ENCODE data around the gene PASK. TPM values are rescaled to one million over a fixed set of nuclear protein-coding genes. Genes with fewer than 3 reads are reported as not detected.

PASK gene
- polyA plus RNA-seq, 1 experiment, result 2.0 TPM

GRCh38 chr2:241137276-241138190 lies 11.7 kb downstream of the PASK start:
- TF ChIP-seq CTCF (IDR thresholded peaks at IDR 0.05; ENCODE audit: low read depth, low read length), result no peak
- H3K4me3 ChIP-seq (ENCODE audit: low read depth, low read length), result no peak overlapping the region
- no peaks in the 10 kb centered on the region for H3K9me3 ChIP-seq (ENCODE audit: control insufficient read depth, insufficient read depth, low read length)
- DNase-seq (ENCODE audit: low read depth, low spot score), result no peak
- H3K27ac ChIP-seq (ENCODE audit: low read depth, low read length), result no peak overlapping the region
- H3K27me3 ChIP-seq (ENCODE audit: control insufficient read depth, insufficient read depth, low read length), result no peaks in the 10 kb centered on the region
- CTCF ChIA-PET, result no interaction called here
- POLR2A ChIA-PET, result no interaction called here

DNA sequence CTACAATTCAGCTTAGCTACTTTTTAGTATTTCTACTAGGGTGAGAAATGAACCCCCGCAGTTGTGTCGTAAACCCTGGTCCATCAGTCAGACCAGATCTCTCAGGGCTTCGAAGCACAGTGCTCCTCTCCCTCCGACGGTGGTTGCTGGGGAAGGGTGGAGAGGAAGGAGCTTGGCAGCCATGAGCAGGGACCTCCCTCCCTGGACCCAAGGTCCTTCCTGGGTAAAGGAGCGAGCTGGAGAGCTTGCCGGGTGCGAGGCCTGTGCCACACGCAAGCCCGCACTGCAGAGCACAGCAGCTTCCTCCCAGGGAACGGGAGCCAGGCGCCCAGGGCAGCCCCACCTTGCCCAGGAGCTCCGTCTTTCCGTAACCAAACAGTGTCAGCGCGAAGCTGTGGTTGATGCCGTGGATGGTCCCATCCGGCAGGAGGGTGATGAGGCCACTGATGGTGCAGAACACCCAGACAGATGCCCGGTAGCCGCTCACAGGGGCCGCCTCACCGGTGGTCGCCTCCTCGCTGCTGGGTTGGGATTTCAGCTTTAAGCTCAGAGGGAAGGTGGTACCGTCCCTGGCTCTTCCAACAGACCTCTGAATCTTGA lies 12.5 kb downstream of the PASK start:
- TF ChIP-seq CTCF (IDR thresholded peaks at IDR 0.05; ENCODE audit: low read depth, low read length), result no peak
- POLR2A ChIA-PET, result no interaction called here
- DNase-seq (ENCODE audit: low read depth, low spot score), result no peak
- Histone ChIP-seq H3K27ac (ENCODE audit: low read depth, low read length) (no peak overlapping the region), H3K9me3 (ENCODE audit: control insufficient read depth, insufficient read depth, low read length) (no peaks in the 10 kb centered on the region), H3K27me3 (ENCODE audit: control insufficient read depth, insufficient read depth, low read length) (no peaks in the 10 kb centered on the region), H3K4me3 (ENCODE audit: low read depth, low read length) (no peak overlapping the region)
- CTCF ChIA-PET, result no interaction called here

DNA sequence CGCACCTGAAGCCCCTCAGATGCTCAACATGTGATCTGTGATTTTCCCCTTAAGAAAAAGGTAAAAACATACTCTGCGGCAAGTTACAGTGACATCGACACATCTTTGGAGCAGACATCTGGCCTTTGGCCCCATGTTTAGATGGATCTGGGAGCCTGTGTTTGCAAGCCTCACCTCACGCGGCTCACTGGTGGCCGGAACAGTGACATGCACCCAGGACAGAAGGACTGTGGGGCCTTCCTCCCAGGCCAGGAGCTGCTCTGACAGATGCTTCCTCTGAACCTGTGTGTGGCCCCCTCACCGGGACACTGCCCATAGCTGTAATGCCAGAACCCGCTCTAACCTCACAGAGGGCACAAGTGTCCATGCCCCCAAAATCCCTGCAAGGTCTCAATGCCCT lies 13.1 kb downstream of the PASK start:
- CTCF ChIA-PET, result no interaction called here
- Histone ChIP-seq H3K4me3 (ENCODE audit: low read depth, low read length) (no peak overlapping the region), H3K27ac (ENCODE audit: low read depth, low read length) (no peak overlapping the region), H3K9me3 (ENCODE audit: control insufficient read depth, insufficient read depth, low read length) (no peaks in the 10 kb centered on the region), H3K27me3 (ENCODE audit: control insufficient read depth, insufficient read depth, low read length) (no peaks in the 10 kb centered on the region)
- DNase-seq (ENCODE audit: low read depth, low spot score), result no peak
- no peak for TF ChIP-seq CTCF (IDR thresholded peaks at IDR 0.05; ENCODE audit: low read depth, low read length)
- POLR2A ChIA-PET, result no interaction called here

GRCh38 chr2:241135737-241136136 lies 13.5 kb downstream of the PASK start:
- DNase-seq (ENCODE audit: low read depth, low spot score), result no peak
- no peak for TF ChIP-seq CTCF (IDR thresholded peaks at IDR 0.05; ENCODE audit: low read depth, low read length)
- ChIA-PET CTCF (no interaction called here), POLR2A (no interaction called here)
- H3K4me3 ChIP-seq (ENCODE audit: low read depth, low read length), result no peak overlapping the region
- H3K27ac ChIP-seq (ENCODE audit: low read depth, low read length), result no peak overlapping the region
- no peaks in the 10 kb centered on the region for H3K9me3 ChIP-seq (ENCODE audit: control insufficient read depth, insufficient read depth, low read length)
- H3K27me3 ChIP-seq (ENCODE audit: control insufficient read depth, insufficient read depth, low read length), result no peaks in the 10 kb centered on the region

- no peaks in the 10 kb centered on the region for H3K9me3 ChIP-seq (ENCODE audit: control insufficient read depth, insufficient read depth, low read length)
- H3K27ac ChIP-seq (ENCODE audit: low read depth, low read length), result no peak overlapping the region
- no peak for TF ChIP-seq CTCF (IDR thresholded peaks at IDR 0.05; ENCODE audit: low read depth, low read length)
- ChIA-PET CTCF (no interaction called here), POLR2A (no interaction called here)
- H3K27me3 ChIP-seq (ENCODE audit: control insufficient read depth, insufficient read depth, low read length), result no peaks in the 10 kb centered on the region
- no peak for DNase-seq (ENCODE audit: low read depth, low spot score)
- H3K4me3 ChIP-seq (ENCODE audit: low read depth, low read length), result no peak overlapping the region
These were observed 14.6 kb downstream of the PASK start for GRCh38 chr2:241134711-241135110.
